HepG2 (cell line): ENCODE results near the gene KISS1. TPM values are rescaled to one million over a fixed set of nuclear protein-coding genes. Genes with fewer than 3 reads are reported as not detected.

Experiments used
- ARHGAP35 ChIP-seq: sonication (generic); formaldehyde crosslinking; IDR thresholded peaks from 2 replicates; pipeline ENCODE4 v1.9.0; 2022; ENCODE audit warnings: mild to moderate bottlenecking, inconsistent platforms, moderate library complexity, missing genetic modification reagents, borderline replicate concordance
- ATF1 ChIP-seq: IDR thresholded peaks from 2 replicates; pipeline ENCODE4 v1.6.1; 2016; ENCODE audit warnings: mild to moderate bottlenecking, control low read depth
- CREM ChIP-seq, 2 experiments: sonication (generic) in 1 of 2; formaldehyde crosslinking in 1 of 2; IDR thresholded peaks; 2 replicates each; pipeline versions ENCODE4 v1.4.0 to v1.6.1; 2016 to 2020; ENCODE audit warnings: antibody characterized with exemption in 1 of 2, mild to moderate bottlenecking in 1 of 2, missing genetic modification reagents in 1 of 2
- DNMT3B ChIP-seq: conservative IDR thresholded peaks from 2 replicates; pipeline ENCODE4 v1.6.1; 2016; ENCODE audit warnings: missing biosample characterization, control low read depth
- EED ChIP-seq: sonication (generic); formaldehyde crosslinking; IDR thresholded peaks from 2 replicates; pipeline ENCODE4 v1.5.0; 2020; ENCODE audit warnings: mild to moderate bottlenecking, missing genetic modification reagents
- ELF4 ChIP-seq: sonication (generic); formaldehyde crosslinking; IDR thresholded peaks from 2 replicates; pipeline ENCODE4 v1.5.0; 2020; ENCODE audit warnings: missing genetic modification reagents, mild to moderate bottlenecking, moderate library complexity, borderline replicate concordance
- FOXA1 ChIP-seq, 2 experiments: fragments of 450-650 bp in 1 of 2; sonication (generic) in 1 of 2; formaldehyde crosslinking in 1 of 2; IDR thresholded peaks; 2 replicates each; pipeline versions ENCODE4 v1.4.0 to v1.6.1; 2016 to 2020; ENCODE audit warnings: missing genetic modification reagents in 1 of 2
- GATAD1 ChIP-seq: IDR thresholded peaks from 2 replicates; pipeline ENCODE4 v1.6.1; 2016; ENCODE audit warnings: missing genetic modification reagents, missing compliant biosample characterization
- HNF1B ChIP-seq: sonication (generic); formaldehyde crosslinking; IDR thresholded peaks from 2 replicates; pipeline ENCODE4 v1.5.1; 2020; ENCODE audit warnings: mild to moderate bottlenecking, moderate library complexity, missing genetic modification reagents
- KAT2B ChIP-seq: fragments of 150-350 bp; IDR thresholded peaks from 2 replicates; pipeline ENCODE4 v1.6.1; 2014; ENCODE audit warnings: low read depth, low read length, borderline replicate concordance
- KDM5A ChIP-seq: fragments of 200-600 bp; sonication (generic); IDR thresholded peaks from 2 replicates; pipeline ENCODE4 v1.7.0; 2018; ENCODE audit warnings: antibody characterized with exemption, mild to moderate bottlenecking, low read length, borderline replicate concordance
- RAD51 ChIP-seq: fragments of 450-650 bp; IDR thresholded peaks from 2 replicates; pipeline ENCODE4 v1.6.1; 2016; ENCODE audit warnings: borderline replicate concordance
- SALL2 ChIP-seq: sonication (generic); formaldehyde crosslinking; IDR thresholded peaks from 2 replicates; pipeline ENCODE4 v1.8.1; 2023; ENCODE audit warnings: mild to moderate bottlenecking, missing genetic modification reagents, inconsistent platforms
- SIX4 ChIP-seq: sonication (generic); formaldehyde crosslinking; IDR thresholded peaks from 2 replicates; pipeline ENCODE4 v1.4.0; 2020; ENCODE audit warnings: missing genetic modification reagents
- SMAD3 ChIP-seq: sonication (generic); formaldehyde crosslinking; IDR thresholded peaks from 2 replicates; pipeline ENCODE4 v1.4.0; 2020; ENCODE audit warnings: missing genetic modification reagents
- SOX6 ChIP-seq, 2 experiments: fragments of 450-650 bp in 1 of 2; sonication (generic) in 1 of 2; formaldehyde crosslinking in 1 of 2; IDR thresholded peaks; 2 replicates each; pipeline versions ENCODE4 v1.4.0 to v1.6.1; 2017 to 2020; ENCODE audit warnings: antibody characterized with exemption in 1 of 2, mild to moderate bottlenecking in 1 of 2, missing genetic modification reagents in 1 of 2
- SRF ChIP-seq: IDR thresholded peaks from 2 replicates; pipeline ENCODE4 v1.6.1; 2011; ENCODE audit warnings: mild to moderate bottlenecking, low read depth, low read length, moderate library complexity
- ZHX1 ChIP-seq: sonication (generic); formaldehyde crosslinking; IDR thresholded peaks from 2 replicates; pipeline ENCODE4 v1.8.1; 2022; ENCODE audit warnings: low read depth, mild to moderate bottlenecking, missing genetic modification reagents
- ZNF296 ChIP-seq: sonication (generic); formaldehyde crosslinking; conservative IDR thresholded peaks from 2 replicates; pipeline ENCODE4 v1.5.0; 2020; ENCODE audit warnings: mild to moderate bottlenecking, missing genetic modification reagents
- ZNF326 ChIP-seq: sonication (generic); formaldehyde crosslinking; IDR thresholded peaks from 2 replicates; pipeline ENCODE4 v1.4.0; 2020; ENCODE audit warnings: missing genetic modification reagents, borderline replicate concordance
- ZNF33B ChIP-seq: sonication (generic); formaldehyde crosslinking; IDR thresholded peaks from 2 replicates; pipeline ENCODE4 v1.5.1; 2020; ENCODE audit warnings: mild to moderate bottlenecking, missing genetic modification reagents
- ZNF605 ChIP-seq: sonication (generic); formaldehyde crosslinking; IDR thresholded peaks from 2 replicates; pipeline ENCODE4 v1.8.0; 2022; ENCODE audit warnings: mild to moderate bottlenecking, missing genetic modification reagents
- ZNF660 ChIP-seq: sonication (generic); formaldehyde crosslinking; IDR thresholded peaks from 2 replicates; pipeline ENCODE4 v1.5.1; 2020; ENCODE audit warnings: mild to moderate bottlenecking, low read depth, missing genetic modification reagents, borderline replicate concordance
- ZNF672 ChIP-seq: sonication (generic); formaldehyde crosslinking; IDR thresholded peaks from 2 replicates; pipeline ENCODE4 v1.8.1; 2022; ENCODE audit warnings: missing genetic modification reagents
- ZNF781 ChIP-seq: sonication (generic); formaldehyde crosslinking; IDR thresholded peaks from 2 replicates; pipeline ENCODE4 v1.5.1; 2020; ENCODE audit warnings: borderline replicate concordance, mild to moderate bottlenecking, missing genetic modification reagents; ENCODE audit errors: not compliant biosample characterization
- ZSCAN22 ChIP-seq: sonication (generic); formaldehyde crosslinking; IDR thresholded peaks from 2 replicates; pipeline ENCODE4 v1.4.0; 2020; ENCODE audit warnings: mild to moderate bottlenecking, missing genetic modification reagents
- polyA plus RNA-seq, 8 experiments: library from polyadenylated mRNA; depleted of rRNA in 3 of 8; stranded (reverse) in 7 of 8; unstranded in 1 of 8; fragments of >200 nt; fragmentation: Illumina TruSeq in 4 of 8; extraction: Trizol in 4 of 8; gene quantifications; 2 replicates each; pipeline versions ENCODE4 v1.2.1 to v1.2.3, GENCODE V29; 2011 to 2016; ENCODE audit warnings: low read depth in 4 of 8, missing spikeins in 1 of 8, mixed read lengths in 1 of 8; ENCODE audit not compliant: insufficient read depth in 1 of 8
- total RNA-seq, 5 experiments: library from RNA; depleted of rRNA; stranded (reverse); fragments of >200 nt; fragmentation: Illumina TruSeq; extraction: Trizol; gene quantifications; 2 replicates each; pipeline ENCODE4 v1.2.3, GENCODE V29; 2016; ENCODE audit warnings: low read depth in 1 of 5
- TF ChIP-seq, protein P1 (sequence below): sonication (generic); formaldehyde crosslinking; IDR thresholded peaks from 2 replicates; pipeline ENCODE4 v1.8.0; 2023; ENCODE audit warnings: mild to moderate bottlenecking, missing genetic modification reagents

Gene KISS1
- total and polyA plus RNA-seq, 2 of the 13 experiments (the other 11 are each of a cell fraction or from before 2014, with no cell fraction given): 0.24 to 0.80 TPM

GRCh38 chr1:204145033-204145504, 51.2 kb downstream of the KISS1 start (continued):
- TF ChIP-seq ZNF781: peak; percentile 41
- no peak for TF ChIP-seq SOX6 (IDR thresholded peaks at IDR 0.05)
- peak; percentile 97 for TF ChIP-seq SOX6 (CRISPR knock-in tag; IDR thresholded peaks at IDR 0.05)
- no peak for TF ChIP-seq SALL2 (CRISPR knock-in tag)
- no peak for TF ChIP-seq RAD51
- TF ChIP-seq KDM5A: no peak; the same call in 1 of the 2 replicates
- peak; percentile 80 for TF ChIP-seq ZHX1 (CRISPR knock-in tag)
- TF ChIP-seq DNMT3B (CRISPR knock-in tag): peak; percentile 80; the same call in 1 of the 2 replicates
- TF ChIP-seq ATF1 (CRISPR knock-in tag): no peak
- TF ChIP-seq ARHGAP35: no peak
- TF ChIP-seq, protein P1, sequence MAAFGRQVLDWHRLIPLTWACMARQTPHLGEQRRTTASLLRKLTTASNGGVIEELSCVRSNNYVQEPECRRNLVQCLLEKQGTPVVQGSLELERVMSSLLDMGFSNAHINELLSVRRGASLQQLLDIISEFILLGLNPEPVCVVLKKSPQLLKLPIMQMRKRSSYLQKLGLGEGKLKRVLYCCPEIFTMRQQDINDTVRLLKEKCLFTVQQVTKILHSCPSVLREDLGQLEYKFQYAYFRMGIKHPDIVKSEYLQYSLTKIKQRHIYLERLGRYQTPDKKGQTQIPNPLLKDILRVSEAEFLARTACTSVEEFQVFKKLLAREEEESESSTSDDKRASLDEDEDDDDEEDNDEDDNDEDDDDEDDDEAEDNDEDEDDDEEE (CRISPR knock-in tag): no peak
- TF ChIP-seq HNF1B (CRISPR knock-in tag): no peak
- TF ChIP-seq CREM (IDR thresholded peaks at IDR 0.05): peak; percentile 57; the same call in 1 of the 2 replicates
- no peak for TF ChIP-seq CREM (CRISPR knock-in tag; IDR thresholded peaks at IDR 0.05)
- no peak for TF ChIP-seq ELF4
- peak; percentile 63; the same call in 1 of the 2 replicates for TF ChIP-seq SIX4 (CRISPR knock-in tag)
- peak; percentile 60 for TF ChIP-seq GATAD1 (CRISPR knock-in tag)
- no peak for TF ChIP-seq ZNF326 (CRISPR knock-in tag)
- no peak for TF ChIP-seq KAT2B
- no peak for TF ChIP-seq ZNF672 (CRISPR knock-in tag)
- no peak for TF ChIP-seq ZNF605
- TF ChIP-seq EED (CRISPR knock-in tag): no peak
- no peak for TF ChIP-seq FOXA1 (IDR thresholded peaks at IDR 0.05)
- TF ChIP-seq FOXA1 (CRISPR knock-in tag; IDR thresholded peaks at IDR 0.05): peak; percentile 36
- TF ChIP-seq ZNF296 (CRISPR knock-in tag): no peak
- no peak for TF ChIP-seq ZNF33B (CRISPR knock-in tag)
- no peak for TF ChIP-seq ZNF660 (CRISPR knock-in tag)
- peak; percentile 29; the same call in 1 of the 2 replicates for TF ChIP-seq SRF
- TF ChIP-seq ZSCAN22 (CRISPR knock-in tag): no peak
- peak; percentile 83; the same call in 1 of the 2 replicates for TF ChIP-seq SMAD3 (CRISPR knock-in tag)
